Glutamatergic neuron (in vitro differentiated cells): ENCODE results near the gene NAGLU. TPM values are rescaled to one million over a fixed set of nuclear protein-coding genes. Genes with fewer than 3 reads are reported as not detected.

ENCODE experiments used
- DNase-seq: peaks from one replicate; pipeline ENCODE4 v3.0.0; 2022
- H3K27ac Mint-ChIP-seq: one replicate; pipeline ENCODE4 v1.8.0; 2020; ENCODE audit warnings: mild to moderate bottlenecking, mixed read lengths, inconsistent platforms; ENCODE audit not compliant: unreplicated experiment
- H3K27me3 Mint-ChIP-seq: one replicate; pipeline ENCODE4 v1.8.0; 2020; ENCODE audit warnings: mild to moderate bottlenecking, moderate library complexity, mixed read lengths, inconsistent platforms; ENCODE audit not compliant: unreplicated experiment
- H3K36me3 Mint-ChIP-seq: one replicate; pipeline ENCODE4 v1.8.0; 2020; ENCODE audit warnings: mild to moderate bottlenecking, mixed read lengths, inconsistent platforms; ENCODE audit not compliant: unreplicated experiment
- H3K4me1 Mint-ChIP-seq: one replicate; pipeline ENCODE4 v1.8.0; 2020; ENCODE audit warnings: mild to moderate bottlenecking, low read depth, mixed read lengths, inconsistent platforms; ENCODE audit not compliant: unreplicated experiment
- H3K4me3 Mint-ChIP-seq: one replicate; pipeline ENCODE4 v1.8.0; 2020; ENCODE audit warnings: mild to moderate bottlenecking, mixed read lengths, inconsistent platforms; ENCODE audit not compliant: unreplicated experiment
- H3K9me3 Mint-ChIP-seq: one replicate; pipeline ENCODE4 v1.8.0; 2020; ENCODE audit warnings: mild to moderate bottlenecking, moderate library complexity, mixed read lengths, inconsistent platforms; ENCODE audit not compliant: unreplicated experiment
- CTCF ChIP-seq: fragments of 200-600 bp; sonication (generic); IDR thresholded peaks from one replicate; pipeline ENCODE4 v1.5.0; 2021; ENCODE audit not compliant: partially characterized antibody, unreplicated experiment
- total RNA-seq: library from RNA; stranded (reverse); fragmentation: NEBNext Ultra II Directional; extraction: Animal tissue kit (Norgen Biotek cat#: 25700); gene quantifications from one replicate; pipeline ENCODE4 v1.2.1, GENCODE V29; 2021; ENCODE audit not compliant: unreplicated experiment

Gene NAGLU
- total RNA-seq, 1 donor from 2014 or later, result 42.8 TPM

GRCh38 chr17:42581744-42582270, 45.8 kb downstream of the NAGLU start:
- Mint-ChIP-seq H3K36me3 (no peaks in the 10 kb centered on the region), H3K4me1 (no peaks in the 10 kb centered on the region)

GRCh38 chr17:42584880-42585279, 48.8 kb downstream of the NAGLU start:
- H3K36me3 Mint-ChIP-seq, result no peaks in the 10 kb centered on the region

More at GRCh38 chr17:42581744-42582270, 45.8 kb downstream of the NAGLU start:
- DNase-seq, result no peak
- H3K27me3 Mint-ChIP-seq, result peaks cover 8% of the 10 kb centered on the region
- H3K27ac Mint-ChIP-seq, result no peak overlapping the region
- H3K4me3 Mint-ChIP-seq, result no peak overlapping the region
- H3K9me3 Mint-ChIP-seq, result peaks cover 7% of the 10 kb centered on the region
- TF ChIP-seq CTCF, result no peak

GRCh38 chr17:42585353-42585752, 49.3 kb downstream of the NAGLU start:
- no peak for TF ChIP-seq CTCF
- H3K27me3 Mint-ChIP-seq, result peaks cover 2% of the 10 kb centered on the region
- no peaks in the 10 kb centered on the region for H3K4me1 Mint-ChIP-seq
- H3K36me3 Mint-ChIP-seq, result no peaks in the 10 kb centered on the region
- H3K9me3 Mint-ChIP-seq, result no peaks in the 10 kb centered on the region
- H3K4me3 Mint-ChIP-seq, result no peak overlapping the region
- H3K27ac Mint-ChIP-seq, result no peak overlapping the region
- DNase-seq, result no peak

More at GRCh38 chr17:42584880-42585279, 48.8 kb downstream of the NAGLU start:
- no peak overlapping the region for H3K27ac Mint-ChIP-seq
- peaks cover 4% of the 10 kb centered on the region for H3K27me3 Mint-ChIP-seq
- H3K9me3 Mint-ChIP-seq, result no peaks in the 10 kb centered on the region
- no peak for TF ChIP-seq CTCF
- DNase-seq, result no peak
- H3K4me1 Mint-ChIP-seq, result no peaks in the 10 kb centered on the region
- no peak overlapping the region for H3K4me3 Mint-ChIP-seq

GRCh38 chr17:42586514-42587230, 50.6 kb downstream of the NAGLU start:
- Mint-ChIP-seq H3K4me3 (no peak overlapping the region), H3K36me3 (no peaks in the 10 kb centered on the region)
- no peak for TF ChIP-seq CTCF

GRCh38 chr17:42590886-42591285, 54.8 kb downstream of the NAGLU start:
- Mint-ChIP-seq H3K36me3 (no peaks in the 10 kb centered on the region), H3K27ac (no peak overlapping the region), H3K9me3 (no peaks in the 10 kb centered on the region), H3K4me3 (no peak overlapping the region), H3K27me3 (peaks cover 2% of the 10 kb centered on the region), H3K4me1 (no peaks in the 10 kb centered on the region)
- DNase-seq, result no peak
- no peak for TF ChIP-seq CTCF

More at GRCh38 chr17:42586514-42587230, 50.6 kb downstream of the NAGLU start:
- Mint-ChIP-seq H3K27me3 (peaks cover 2% of the 10 kb centered on the region), H3K4me1 (no peaks in the 10 kb centered on the region), H3K27ac (no peak overlapping the region), H3K9me3 (no peaks in the 10 kb centered on the region)
- no peak for DNase-seq
